ENCODE measurements around the gene LRRC52.

LRRC52 gene, protein sequence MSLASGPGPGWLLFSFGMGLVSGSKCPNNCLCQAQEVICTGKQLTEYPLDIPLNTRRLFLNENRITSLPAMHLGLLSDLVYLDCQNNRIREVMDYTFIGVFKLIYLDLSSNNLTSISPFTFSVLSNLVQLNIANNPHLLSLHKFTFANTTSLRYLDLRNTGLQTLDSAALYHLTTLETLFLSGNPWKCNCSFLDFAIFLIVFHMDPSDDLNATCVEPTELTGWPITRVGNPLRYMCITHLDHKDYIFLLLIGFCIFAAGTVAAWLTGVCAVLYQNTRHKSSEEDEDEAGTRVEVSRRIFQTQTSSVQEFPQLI

DNA sequence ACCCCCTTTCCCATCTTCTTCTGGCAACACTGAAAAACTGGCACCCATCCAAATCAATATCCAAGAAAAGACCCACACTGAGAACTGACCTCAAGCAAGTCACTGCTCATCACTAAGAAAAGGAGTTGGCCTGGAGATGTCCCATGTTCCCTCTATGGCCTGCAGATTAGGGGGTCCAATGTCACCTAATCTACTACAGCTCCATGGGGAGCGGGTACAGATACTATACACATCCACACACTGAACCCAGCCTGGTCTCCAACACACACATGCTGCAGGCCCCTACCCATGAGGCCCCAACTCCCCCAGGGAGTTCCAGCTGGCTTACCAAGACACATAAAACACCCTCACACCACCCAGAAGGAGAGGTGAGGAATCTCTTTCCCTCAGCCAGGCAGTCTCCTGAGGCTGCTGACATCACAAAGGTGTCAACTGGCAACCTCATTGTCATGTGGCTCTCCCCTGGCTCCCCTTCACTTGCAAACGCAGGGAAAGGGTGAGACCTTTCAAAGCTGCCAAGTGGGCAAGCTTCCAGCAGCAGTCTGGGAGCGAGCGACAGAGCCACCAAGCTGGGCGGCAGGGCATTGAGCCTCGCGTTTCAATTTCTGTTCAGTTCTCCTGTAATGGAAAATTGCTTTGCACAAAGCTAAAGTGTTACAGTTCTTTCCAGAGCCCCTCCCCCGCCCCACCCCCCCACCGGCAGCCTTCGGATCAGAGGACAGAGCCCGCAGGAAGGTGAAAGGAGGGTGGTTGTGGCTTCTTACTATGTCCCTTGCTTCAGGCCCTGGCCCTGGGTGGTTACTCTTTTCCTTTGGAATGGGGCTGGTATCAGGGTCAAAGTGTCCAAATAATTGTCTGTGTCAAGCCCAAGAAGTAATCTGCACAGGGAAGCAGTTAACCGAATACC lies at the start of gene LRRC52:
LRRC52 (plus strand) TSS at position 469 of the 907 bp plus-strand sequence; CDS start at position 766, 297 bp downstream.
- no peak for TF ChIP-seq ZNF274 (IDR thresholded peaks at IDR 0.05; ENCODE audit: low read depth, low read length)
- no peak within 1 kb of the TSS for H3K4me3 ChIP-seq (ENCODE audit: low read length)

DNA sequence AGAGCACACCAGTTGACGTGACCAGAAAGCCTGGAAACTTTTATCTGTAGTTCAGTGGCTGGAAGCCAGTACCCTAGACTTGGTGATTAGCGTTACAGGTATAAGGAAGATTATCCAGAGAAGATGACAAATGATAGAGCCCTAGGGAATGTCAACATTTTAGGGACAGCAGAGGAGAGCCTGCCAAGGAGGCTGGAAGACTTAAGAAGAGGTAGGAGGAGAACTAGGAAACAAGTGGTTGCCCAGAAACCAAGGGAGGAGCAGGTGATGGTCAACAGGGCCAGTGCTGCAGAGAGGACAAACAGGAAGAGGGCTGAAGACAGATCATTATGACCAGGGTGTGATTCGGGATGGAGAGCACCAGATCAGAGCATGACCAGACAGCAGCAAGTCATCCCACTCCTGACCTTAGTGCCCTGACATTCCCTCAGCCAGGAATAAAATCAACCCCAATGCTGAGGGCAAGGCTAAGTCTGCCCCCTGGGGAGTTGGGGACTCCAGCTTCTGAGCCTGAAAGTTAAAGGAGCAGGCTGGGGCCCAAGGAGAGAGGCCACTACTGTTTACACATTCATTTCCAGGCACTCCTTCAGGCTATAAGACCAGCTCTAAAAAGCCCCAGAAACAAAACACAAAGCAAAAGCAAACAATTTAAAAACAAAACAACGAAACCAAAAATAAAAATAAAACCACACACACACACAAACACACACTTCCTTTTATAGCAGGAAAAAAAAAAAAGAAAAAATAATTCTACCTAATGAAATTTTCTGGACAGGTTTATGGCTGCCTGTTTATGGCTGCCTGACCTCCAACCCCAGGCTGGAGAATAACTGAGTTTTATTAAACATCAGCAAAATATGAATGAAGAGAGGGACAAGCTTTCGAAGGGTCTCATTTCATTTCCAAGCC lies 48.6 kb upstream of the LRRC52 start:
- H3K4me3 ChIP-seq (ENCODE audit: low read length): no peak overlapping the region
- TF ChIP-seq ZNF274 (IDR thresholded peaks at IDR 0.05; ENCODE audit: low read depth, low read length): no peak

DNA sequence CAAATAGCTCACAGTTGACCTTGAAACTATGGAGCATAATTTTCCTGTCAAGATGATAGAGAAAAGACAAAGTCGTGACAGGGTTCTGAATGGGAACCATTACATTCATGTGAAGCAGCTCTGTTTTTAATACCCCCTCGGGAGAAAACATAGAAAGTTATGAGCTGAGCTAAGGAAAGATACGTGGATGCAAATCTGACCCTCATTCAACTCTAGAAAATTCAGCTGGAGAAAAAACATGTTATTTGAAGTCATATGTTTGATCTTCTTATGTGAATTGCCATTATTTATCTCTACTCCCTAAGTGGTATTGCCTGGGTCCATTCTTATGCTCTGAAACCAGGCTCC lies 48.0 kb upstream of the LRRC52 start:
- TF ChIP-seq ZNF274 (IDR thresholded peaks at IDR 0.05; ENCODE audit: low read depth, low read length): no peak
- no peak overlapping the region for H3K4me3 ChIP-seq (ENCODE audit: low read length)

DNA sequence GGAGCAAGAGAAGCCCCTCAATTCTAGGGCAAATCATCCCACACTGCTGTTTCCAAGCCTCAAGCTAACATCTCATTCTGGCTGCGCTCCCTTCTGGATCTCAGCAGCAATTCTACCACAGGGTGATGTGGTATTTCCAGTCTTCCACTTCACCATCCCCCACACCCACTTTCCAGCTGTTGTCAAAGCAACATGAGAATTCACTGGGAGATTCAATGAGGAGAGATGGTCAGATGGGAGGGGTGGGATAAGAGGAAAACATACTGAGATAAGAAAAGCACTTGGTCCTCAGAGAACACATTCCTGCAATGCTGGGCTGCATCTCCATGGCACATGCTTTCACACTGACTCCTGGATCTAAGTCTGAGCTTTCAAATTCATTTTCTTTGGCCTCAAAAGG lies 47.3 kb upstream of the LRRC52 start:
- no peak for TF ChIP-seq ZNF274 (IDR thresholded peaks at IDR 0.05; ENCODE audit: low read depth, low read length)
- H3K4me3 ChIP-seq (ENCODE audit: low read length): no peak overlapping the region

DNA sequence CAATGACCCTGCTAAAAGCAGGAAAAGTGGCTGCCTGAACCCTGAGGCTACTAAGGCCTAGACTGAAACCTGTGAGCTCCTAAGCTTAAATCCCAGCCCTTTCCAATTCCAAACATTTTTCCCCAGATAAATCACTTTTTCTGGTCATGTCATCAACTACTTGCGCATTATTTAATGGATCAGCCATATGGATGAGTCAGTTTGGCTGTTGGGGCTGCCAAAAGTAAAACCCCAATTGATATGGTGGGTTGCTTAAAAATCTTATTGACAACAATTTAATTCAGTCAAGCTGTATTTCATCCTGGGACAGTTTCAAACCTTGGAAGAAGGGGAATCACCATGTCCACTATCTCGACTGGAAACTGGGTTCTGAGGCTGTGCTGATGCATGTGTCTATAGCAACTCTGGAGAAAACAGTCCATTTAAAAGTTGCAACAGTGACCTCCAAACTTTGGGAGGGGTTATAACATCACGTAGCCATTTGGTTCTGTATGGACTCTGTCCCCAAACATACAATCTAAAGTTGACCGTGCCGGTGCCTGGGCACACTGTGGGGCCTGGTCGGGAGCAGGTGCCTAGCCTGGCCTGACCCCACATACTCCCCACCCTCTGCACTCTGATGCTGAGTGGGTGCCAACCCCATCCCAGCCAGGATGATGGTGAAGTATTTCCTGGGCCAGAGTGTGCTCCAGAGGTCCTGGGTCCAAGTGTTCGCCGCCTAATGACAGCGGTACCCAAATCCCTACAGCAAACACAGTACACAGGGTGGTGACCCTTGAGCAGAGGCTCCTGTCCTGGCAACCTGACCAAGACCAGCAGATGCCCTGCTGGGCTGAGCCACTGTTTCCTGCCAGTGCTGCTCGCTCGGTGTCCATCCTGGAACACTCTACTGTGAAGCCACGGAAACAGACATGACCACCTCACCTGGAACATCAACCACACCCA lies 46.5 kb upstream of the LRRC52 start:
- no peak for TF ChIP-seq ZNF274 (IDR thresholded peaks at IDR 0.05; ENCODE audit: low read depth, low read length)
- H3K4me3 ChIP-seq (ENCODE audit: low read length): no peak overlapping the region

DNA sequence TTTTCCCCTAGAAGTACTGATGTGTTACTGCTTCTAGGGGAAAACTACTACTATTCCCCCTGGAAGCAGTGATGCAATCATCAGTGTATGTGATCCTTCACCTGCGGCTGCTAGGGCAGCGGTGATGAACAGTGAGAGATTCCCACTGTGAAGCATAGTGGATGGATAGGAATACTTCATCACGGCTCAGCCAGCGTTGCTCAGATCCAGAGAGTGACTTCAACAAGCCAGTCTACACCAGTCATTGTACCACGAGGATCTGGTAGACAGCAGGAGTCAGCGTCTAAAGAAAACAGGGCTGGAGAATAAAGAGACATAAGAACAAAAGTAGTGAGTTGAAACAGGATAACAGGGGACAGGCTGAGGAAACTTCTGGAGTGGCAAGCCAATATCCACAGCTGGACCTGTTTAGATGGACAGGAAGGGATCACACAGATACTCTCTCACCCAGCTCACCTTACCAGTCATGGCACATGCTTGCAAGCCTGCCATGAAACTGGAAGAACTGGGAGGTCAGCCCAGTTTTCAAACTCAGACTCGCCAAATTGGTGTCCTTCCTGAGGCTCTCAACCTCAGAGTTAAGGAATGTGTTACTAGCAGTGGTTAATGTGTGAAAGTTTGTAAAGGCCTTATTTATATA lies 42.4 kb upstream of the LRRC52 start:
- H3K4me3 ChIP-seq (ENCODE audit: low read length): no peak overlapping the region
- TF ChIP-seq ZNF274 (IDR thresholded peaks at IDR 0.05; ENCODE audit: low read depth, low read length): no peak

DNA sequence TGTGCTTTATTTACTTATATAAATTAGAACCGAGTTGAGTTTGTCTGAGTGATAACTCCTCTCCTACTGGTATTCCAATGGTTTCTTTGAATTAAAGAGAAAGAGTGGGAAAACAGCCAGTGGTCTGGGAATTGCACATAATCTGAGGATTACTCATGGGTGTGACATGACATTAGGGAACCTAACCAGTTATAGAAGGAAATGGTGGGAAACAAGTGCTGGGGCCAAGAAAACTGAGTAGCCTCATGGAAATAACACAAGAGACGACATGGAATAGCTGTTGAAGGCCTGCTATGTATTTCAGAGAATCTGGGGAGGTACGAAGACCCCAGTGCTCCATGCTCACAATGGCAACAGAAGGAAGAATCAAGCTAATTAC lies 41.8 kb upstream of the LRRC52 start:
- H3K4me3 ChIP-seq (ENCODE audit: low read length): no peak overlapping the region
- no peak for TF ChIP-seq ZNF274 (IDR thresholded peaks at IDR 0.05; ENCODE audit: low read depth, low read length)

DNA sequence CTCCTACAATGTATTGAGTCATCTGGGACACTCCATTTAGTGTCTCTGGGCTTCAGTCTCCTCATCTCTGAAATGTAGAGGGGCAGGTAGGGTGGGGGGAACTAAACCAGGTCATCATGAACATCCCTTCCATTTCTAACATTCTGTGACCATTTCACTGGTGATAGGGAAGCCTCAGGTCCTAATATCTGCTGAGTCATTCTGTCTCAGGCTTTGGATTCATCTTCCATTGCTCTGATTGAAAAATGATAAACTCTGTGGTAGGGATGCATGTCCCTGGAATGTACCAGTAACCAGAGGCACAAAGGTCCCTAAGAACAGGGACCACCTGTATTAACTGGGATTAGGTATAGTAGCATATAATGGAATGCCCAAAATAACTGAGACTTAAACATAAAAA lies 36.2 kb upstream of the LRRC52 start:
- no peak for TF ChIP-seq ZNF274 (IDR thresholded peaks at IDR 0.05; ENCODE audit: low read depth, low read length)
- no peak overlapping the region for H3K4me3 ChIP-seq (ENCODE audit: low read length)

DNA sequence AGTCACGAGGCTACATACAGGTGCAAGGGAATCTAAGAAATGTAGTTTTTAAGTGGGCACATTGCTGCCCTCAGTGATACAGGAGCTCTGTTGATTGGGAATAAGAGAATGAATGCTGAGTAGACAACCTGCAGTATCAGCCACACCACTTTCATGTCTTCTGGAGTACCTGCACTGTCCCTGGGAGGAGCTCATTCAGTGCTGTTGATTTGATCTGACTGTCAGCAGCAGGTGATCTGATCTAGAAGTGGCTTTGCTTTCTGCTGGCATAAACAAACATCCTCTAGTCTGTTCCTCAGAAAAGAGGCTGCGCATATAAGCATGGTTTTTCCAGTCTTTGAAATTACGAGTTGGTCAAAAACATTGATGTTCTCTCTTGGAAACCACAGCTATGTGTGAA lies 35.5 kb upstream of the LRRC52 start:
- TF ChIP-seq ZNF274 (IDR thresholded peaks at IDR 0.05; ENCODE audit: low read depth, low read length): no peak
- no peak overlapping the region for H3K4me3 ChIP-seq (ENCODE audit: low read length)

DNA sequence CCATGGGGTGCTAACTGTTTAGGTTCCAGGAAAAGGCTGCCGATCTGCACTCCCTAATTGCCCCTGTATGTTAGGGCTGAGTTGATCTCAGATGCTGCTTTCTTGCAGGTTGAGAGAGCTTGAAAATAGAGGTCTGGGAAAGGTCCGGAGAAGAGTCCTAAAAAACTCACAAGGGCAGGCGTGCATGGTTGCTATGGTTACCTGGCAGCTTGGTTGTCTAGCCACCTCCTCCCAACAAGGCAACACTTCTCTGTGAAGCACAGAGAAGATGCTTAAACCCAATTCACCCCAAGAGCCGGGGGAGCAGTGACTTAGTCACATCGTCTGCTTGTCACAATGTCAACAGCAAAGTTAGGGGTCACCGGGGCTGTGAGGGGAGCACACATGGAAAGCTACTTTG lies 31.0 kb upstream of the LRRC52 start:
- no peak overlapping the region for H3K4me3 ChIP-seq (ENCODE audit: low read length)
- TF ChIP-seq ZNF274 (IDR thresholded peaks at IDR 0.05; ENCODE audit: low read depth, low read length): no peak

DNA sequence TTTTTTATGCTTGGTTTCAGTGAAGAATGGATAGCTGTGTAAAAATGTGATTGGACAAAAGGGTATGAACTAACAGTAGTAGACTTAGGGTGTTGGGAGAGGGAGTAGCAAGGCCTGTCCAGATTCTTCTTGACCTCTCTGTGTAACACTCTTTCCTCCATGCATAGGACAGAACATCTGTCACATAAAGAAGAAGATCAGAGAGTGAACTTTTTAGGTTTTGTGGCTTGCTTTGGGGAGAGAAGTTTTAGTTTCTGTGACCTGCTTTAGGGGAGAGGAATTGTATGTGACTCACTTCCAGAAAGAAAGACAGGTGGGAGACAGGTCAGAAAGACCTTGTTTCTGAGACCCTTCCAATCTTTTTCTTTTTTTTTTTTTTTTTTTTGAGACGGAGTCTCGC lies 27.3 kb upstream of the LRRC52 start:
- no peak for TF ChIP-seq ZNF274 (IDR thresholded peaks at IDR 0.05; ENCODE audit: low read depth, low read length)
- no peak overlapping the region for H3K4me3 ChIP-seq (ENCODE audit: low read length)

DNA sequence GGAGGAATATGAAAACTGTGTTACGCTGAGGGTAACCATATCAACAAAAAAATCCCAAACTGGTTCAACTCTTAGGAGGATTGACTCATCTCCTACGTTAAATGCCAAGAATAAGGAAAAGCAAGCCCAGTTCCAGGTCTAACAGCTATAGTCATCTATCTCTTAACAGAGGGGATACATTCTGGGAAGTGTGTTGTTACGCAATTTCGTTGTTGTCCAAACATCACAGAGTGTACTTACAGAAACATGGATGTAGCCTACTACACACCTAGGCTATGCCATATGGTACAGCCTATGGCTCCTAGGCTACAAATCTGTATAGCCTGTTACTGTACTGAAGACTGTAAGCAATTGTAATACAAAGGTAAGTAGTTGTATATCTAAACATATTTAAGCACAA lies 23.2 kb upstream of the LRRC52 start:
- TF ChIP-seq ZNF274 (IDR thresholded peaks at IDR 0.05; ENCODE audit: low read depth, low read length): no peak
- no peak overlapping the region for H3K4me3 ChIP-seq (ENCODE audit: low read length)
